ENCODE data around the gene SNPH.

GRCh38 chr20:1327241-1327653 is 61.2 kb downstream of the SNPH start:
- TF ChIP-seq, protein P1, sequence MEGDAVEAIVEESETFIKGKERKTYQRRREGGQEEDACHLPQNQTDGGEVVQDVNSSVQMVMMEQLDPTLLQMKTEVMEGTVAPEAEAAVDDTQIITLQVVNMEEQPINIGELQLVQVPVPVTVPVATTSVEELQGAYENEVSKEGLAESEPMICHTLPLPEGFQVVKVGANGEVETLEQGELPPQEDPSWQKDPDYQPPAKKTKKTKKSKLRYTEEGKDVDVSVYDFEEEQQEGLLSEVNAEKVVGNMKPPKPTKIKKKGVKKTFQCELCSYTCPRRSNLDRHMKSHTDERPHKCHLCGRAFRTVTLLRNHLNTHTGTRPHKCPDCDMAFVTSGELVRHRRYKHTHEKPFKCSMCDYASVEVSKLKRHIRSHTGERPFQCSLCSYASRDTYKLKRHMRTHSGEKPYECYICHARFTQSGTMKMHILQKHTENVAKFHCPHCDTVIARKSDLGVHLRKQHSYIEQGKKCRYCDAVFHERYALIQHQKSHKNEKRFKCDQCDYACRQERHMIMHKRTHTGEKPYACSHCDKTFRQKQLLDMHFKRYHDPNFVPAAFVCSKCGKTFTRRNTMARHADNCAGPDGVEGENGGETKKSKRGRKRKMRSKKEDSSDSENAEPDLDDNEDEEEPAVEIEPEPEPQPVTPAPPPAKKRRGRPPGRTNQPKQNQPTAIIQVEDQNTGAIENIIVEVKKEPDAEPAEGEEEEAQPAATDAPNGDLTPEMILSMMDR (IDR thresholded peaks at IDR 0.05): no peak
- no peak for TF ChIP-seq ZFX (IDR thresholded peaks at IDR 0.05; ENCODE audit: borderline replicate concordance)
